Activated CD4-positive, alpha-beta T cell treated with anti-CD3 and anti-CD28 coated beads for 4 hours (primary cell): ENCODE data around the gene GRM7.

Experiments used
- DNase-seq, 2 donors: peaks; one replicate each; pipeline ENCODE4 v3.0.0-alpha.2; 2020

Gene GRM7

DNA sequence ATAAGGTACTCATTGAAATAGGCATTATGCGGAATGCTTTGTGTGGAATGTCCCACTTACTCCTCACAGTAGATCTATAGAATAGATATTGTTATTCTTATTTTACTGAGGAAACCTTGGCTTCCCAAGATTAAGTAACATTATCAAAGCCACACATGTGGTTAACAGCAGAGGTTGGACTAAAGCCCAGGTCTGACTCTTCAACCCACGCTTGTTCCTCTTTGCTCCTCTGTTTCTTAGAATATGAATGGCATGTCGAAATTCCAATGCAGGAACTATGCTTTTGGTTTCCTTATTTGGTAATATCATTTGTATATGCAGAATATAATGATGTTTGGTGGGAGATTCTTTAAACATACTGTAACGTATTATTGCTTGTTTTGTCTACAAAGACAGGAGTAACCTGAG is 821.9 kb downstream of the GRM7 start:
- no peak for DNase-seq

DNA sequence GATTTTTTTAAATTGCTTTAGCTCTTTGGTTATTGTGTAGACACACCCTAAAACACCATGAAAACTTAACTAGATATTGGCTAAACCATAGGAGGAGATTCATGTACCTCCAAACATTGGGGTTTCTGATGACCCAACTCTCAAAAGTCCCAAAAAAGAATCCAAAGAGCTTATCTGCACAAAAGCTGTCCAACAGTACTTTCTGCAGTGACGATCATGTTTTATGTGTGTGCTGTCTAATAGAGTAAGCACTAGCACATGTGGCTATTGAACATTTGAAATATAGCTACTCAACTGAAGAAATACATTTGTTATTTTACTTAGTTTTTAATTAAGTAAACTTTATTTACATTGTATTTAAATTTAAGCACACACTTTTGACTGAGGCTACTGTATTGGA is 822.5 kb downstream of the GRM7 start:
- DNase-seq: no peak

DNA sequence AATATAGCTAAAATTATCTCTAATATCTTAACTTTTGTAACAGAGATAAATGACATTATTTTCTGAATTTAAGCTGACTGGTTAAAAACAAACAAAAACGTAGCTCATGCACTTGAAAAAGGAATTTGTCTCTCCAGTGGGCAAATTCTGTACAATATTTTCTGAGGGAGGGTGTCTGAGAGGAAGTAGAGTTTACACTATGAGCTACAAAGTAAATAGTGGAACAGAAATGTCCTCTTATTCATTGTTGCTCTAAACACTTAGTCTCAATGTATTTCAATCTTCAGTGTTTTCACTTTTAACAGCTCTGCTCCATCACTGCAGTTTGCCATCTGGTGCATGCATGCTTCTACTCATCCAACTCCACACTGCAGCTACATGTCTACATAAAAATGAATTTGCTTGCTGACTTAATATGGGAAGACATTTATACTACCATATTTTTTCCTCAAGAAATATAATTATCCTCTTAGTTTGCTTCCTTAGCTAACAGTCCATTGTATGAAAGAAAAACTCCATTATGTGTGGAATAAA is 823.3 kb downstream of the GRM7 start:
- DNase-seq: no peak

DNA sequence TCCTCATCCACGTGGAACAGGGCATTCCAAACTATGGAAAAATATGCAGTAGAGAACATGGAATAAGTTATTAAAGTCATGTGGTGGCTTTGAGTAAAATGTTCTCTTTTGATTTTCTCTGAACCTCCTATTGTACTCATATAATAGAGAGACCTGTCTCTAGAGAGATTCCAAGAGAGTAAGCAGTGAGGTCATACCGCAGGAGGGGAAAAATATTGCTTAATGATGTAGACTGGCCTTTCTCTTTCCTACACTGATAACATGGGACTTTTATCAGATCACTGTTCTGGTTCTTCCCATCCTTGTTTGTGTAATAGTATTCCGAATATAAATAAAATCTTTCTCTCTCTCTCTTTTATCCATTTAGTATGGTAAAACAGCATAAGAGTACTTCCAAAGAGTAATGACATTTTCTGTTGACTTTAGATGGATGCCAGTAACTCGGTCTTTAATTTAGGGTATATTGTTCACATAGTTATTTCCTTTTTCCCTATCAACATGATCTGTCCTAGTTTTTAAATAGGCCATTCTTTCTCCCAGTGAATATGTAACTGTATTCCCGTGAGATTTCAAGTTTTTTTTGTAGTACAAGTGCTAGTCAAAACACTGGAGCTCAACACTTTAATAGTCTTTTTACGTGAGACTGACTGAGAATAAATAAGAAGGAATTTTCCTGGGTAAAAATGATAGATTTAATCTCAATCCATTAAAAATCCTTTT is 826.7 kb downstream of the GRM7 start:
- no peak for DNase-seq

DNA sequence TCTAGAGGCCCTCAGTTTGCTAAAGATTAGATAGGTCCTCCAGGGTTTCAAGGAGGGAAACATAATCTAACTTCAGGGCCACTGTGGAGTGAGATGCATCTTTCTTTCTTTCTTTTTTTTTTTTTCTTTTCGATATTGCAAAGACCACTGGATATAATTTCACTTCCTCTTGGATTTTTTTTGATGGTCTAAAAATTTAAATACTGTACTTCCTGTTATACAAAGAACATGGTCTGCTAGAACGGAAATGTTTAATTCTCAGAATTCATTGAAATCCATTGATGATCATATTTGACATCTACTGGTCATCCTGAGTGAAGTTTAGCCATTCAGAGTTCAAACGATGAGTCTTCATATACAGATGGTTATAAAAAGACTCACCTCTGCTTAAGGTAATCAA is 832.0 kb downstream of the GRM7 start:
- no peak for DNase-seq

DNA sequence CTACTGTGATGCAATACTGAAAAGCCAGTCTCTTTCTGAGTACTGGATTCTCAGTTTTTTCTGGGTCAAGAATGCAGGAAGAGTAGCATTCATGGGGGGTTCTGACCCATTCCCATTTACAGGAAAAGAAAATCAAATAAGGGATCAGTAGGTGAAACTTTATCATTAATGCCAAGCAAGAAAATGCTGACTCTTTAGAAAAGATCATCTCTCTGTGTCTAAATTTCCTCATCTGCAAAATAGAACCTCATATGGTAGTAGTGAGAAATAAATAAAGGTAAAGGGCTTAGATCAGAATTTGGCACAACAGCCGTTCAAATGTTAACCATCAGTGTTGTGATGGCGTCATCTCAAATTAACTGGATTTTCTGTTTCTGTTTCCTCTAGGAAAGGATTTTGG is 833.1 kb downstream of the GRM7 start:
- DNase-seq: no peak

DNA sequence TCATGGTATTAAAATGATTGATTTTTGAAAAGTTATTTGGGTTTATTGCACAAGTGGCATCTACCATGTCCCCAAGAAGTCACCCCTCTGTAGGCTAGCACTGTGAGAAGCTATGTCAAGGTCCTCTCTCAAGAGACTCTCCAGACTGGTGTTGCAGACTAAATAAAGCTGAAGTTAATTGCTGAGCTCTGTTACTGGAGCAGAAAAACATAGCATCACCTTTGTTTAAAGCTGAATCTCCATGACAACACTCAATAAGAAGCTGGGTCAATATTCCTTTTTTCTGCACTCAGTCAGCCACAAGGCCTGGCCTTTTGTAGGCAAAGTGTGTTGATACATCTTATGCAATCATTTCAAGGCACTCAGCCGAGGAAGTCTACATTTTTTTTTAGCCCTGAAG is 834.1 kb downstream of the GRM7 start:
- DNase-seq: no peak

DNA sequence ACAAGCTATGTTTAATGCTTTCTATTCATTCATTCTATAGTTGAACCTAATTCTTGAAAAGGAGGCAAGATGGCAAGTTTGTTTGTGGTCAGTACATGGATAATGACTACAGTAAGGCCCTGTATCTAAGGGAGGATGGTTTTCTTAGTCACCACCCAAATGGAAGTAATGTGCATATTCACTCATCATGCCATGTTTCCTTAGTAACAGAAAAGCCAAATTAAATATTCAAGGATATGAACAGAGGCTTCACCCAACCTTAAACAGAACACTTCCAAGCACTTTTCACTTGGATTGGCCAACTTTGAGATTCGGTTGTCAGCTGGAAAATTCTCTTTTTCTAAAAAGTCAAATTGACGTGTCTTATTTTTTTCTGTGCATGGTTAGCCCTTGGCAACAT is 835.4 kb downstream of the GRM7 start:
- DNase-seq: no peak

DNA sequence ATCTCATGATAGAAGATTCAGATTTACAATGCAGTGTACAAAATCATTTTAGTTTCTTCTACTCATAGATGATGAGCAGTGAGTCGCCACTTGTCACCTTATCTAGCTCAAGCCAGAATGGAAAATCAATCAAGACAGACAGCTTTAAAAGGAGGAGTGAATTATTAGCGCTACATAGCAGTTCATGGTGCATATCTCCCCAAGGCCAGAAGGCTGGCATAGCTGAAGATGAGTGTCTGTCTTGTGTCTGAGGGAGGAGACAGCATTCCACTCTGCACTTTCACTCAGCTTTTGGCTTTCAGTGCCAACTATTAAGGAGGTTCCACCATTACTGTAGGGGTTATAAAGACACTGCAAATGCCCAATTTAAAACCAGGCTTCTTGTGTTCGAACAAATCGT is 836.6 kb downstream of the GRM7 start:
- DNase-seq: no peak

DNA sequence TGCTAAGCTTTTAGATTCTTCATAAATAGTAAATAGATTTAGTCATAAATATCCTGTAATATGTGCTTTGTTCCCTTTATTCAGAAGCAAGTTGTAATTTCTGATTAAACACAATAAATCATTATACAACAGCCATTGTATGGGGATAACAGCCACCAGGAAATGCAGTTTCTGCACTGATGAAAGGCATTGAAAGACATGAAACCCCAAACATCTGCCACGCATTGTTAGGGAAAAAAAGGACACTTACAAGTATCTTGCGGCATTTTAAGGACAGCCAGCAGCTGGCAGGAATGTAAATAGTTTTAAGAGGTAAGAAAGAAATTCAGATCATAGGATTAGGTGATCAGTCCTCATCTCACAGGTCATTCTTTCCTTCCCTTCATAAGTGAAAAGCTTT is 839.6 kb downstream of the GRM7 start:
- DNase-seq: no peak

DNA sequence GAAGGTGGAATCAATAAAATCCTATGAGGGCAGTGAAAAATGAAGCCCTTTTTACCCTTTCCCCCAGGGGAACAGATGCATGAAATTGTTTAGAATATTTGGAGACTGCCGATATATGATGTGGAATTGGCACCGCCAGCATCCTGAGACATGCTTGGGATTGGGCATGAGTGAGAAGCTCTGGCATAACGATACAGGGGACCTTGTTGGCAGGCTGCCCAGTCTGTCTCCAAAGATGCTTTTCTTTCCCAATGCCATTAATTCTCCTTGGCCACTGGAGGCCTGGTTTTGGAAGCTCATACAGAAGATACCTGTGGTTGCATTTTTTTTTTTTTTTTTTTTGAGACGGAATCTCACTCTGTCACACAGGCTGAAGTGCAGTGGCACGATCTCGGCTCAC is 840.1 kb downstream of the GRM7 start:
- no peak for DNase-seq

DNA sequence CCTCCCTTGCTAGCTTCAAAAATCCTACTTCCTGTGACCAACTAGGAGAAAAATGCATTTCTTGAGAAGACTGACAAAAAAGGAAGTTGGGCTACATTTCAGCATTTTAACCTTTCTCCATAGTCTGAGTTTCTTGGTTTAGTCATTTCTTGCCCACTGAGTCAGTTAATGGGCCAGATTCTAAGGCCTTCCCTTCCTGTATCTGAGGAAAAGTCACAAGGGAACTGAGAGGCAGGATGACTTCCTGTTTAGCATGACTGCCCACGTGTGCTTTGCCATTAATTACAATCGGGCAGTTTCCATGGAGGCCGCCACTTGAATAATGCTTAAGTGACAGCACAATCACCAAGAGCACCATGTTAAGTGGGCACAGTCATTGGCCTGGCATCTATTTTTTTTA is 846.3 kb downstream of the GRM7 start:
- no peak for DNase-seq

DNA sequence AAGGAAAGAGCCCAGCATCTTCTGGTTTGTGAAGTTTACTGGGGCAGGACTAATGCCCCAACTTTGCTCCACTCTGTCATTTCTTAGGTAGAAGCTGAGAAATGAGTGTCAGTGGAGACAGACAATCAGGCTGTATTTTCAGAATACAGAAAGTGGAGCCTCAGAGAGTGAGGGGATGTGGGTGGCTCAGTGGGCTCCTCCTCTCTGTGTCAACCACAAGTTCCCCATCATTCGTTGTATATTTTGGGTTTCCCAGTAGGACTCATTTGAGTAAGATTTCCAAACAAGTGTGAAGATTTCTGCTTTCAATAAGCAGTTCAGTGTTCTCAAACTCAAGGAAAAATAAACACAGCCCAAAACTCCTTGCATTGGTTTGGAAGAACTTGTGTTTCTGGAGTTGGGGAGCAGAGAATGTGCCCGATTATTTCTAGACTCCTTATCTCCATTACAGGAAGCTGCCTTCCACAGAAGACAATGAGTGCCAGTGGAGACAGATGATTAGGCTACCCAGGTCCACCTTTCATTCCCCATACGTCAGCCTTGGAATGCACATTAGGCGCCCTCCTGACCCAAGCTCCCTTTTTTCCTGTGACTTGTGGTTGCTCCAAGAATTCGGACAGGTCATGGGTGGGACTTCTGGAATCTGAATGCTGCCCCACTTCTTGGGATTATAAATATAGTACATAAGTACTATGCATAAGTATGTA is 848.6 kb downstream of the GRM7 start:
- DNase-seq: no peak

DNA sequence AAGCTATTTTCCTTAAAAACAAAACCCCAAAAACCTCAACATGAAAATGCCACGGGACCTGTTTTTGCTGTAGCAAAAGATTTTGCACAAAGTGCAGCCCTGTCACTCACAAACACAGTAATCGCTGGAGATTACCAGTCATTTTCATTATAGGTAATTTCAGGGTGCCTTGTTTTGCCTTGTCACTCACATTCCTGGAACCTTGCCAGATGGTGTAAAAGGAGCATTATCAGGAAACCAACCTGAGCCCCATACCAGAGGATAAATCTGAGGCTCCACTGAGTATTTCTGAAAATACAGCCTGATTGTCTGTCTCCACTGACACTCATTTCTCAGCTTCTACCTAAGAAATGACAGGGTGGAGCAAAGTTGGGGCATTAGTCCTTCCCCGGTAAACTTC is 849.4 kb downstream of the GRM7 start:
- DNase-seq: no peak

DNA sequence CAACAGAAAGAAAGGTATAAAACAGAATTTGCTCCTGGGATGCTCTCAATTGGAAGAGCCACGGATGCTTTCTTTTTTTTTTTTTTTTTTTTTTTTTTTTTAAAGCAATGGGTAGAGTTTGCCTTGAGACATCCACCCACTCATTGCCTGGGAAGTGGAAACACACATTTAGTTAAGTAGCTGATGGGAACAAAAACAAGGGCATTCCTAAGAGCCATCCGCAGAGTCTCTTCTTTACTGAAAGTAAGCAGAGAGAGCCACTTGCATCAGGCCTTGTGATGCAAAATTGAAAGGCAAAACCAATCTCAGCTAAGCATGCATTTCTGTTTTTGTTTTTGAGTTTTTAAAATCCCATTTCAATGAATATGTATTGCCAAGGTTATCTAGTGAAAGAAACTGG is 852.8 kb downstream of the GRM7 start:
- DNase-seq: no peak

DNA sequence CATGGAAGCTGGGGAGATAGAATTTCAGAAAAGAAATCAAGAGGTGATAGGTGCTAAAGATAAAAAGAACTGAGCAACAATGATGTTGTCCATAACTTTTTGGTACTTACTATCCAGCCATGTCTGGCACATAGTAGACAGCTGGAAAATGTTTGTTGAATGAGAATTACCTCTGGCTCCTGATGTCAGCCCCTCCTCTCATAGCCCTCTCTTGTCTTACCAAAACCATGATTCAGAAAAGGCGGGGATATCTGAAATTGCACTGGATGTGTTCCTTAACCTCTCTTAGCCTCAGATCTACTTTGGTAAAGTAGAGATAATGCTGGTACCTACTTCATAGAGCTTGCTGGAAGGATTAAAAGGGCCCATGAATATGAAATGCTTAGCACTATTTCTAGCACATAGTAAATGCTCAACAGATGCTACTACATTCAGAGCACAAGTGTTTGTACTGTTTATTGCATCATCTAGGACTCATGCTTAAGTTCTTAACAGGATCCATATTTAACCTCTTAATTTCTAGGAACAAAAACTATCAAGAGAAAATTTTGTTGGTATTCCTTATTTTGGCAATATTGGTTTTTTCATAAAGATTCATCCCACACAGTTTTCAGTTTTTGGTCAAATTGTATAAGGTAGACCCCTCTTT is 859.9 kb downstream of the GRM7 start:
- DNase-seq: no peak

DNA sequence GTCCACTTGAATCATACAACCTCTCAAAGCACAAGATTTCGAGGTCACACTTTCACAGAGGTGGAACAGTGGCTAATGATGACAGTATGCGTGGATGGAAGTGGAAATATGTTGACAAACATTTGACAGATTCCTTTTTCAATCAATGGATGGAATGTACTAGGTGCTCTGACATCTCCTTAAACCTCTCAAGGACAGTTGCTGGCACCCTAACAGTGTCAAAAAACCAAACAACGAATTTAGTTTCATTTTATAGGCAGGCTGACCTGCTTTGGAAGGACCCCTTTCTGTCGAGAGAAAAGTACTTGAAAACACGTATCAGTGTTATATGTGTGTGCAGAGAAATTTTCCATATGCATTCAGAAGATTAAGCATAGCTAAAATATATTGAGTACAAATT is 861.0 kb downstream of the GRM7 start:
- no peak for DNase-seq

DNA sequence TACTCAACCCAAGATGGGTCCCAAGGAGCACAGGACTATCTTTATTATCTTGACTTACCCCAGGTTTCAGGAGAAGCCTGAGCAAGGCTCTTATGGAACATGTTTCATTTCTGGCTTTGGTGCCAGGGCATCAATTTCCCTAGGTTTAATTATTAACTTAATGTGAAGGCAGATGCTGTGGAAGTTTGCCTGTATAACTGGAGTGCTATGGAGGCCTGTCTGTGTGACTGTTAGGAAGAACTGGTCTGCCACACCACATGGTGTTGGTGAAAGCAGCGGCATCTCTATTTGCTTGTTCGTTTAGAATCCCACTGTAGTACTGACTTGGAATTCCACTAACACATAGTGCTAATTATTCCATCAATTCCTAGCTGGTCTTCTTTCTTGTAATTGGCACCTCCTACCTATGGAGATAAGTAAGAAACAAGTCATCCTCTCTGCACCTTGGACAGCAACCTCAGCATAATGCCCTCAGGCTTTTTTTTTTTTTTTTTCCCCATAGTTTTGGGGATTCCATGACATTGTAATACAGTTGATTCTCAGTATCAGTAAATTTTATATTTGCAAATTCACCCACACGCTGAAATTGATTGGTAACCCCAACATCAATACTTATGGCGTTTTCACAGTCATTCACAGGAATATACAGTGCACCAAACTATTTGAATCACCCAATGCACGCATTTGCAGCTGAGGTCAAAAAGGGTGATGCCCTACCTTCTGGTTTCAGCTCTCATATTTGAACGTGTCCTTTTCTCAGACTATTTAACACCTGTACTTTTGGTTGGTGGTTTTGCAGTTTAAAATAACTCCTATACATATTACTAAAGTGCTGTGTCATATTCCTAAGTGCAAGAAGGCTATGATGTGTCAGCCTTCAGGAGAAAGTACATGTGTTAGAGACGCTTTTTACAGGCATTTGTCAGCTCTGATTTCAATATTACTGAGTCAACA is 867.9 kb downstream of the GRM7 start:
- no peak for DNase-seq

DNA sequence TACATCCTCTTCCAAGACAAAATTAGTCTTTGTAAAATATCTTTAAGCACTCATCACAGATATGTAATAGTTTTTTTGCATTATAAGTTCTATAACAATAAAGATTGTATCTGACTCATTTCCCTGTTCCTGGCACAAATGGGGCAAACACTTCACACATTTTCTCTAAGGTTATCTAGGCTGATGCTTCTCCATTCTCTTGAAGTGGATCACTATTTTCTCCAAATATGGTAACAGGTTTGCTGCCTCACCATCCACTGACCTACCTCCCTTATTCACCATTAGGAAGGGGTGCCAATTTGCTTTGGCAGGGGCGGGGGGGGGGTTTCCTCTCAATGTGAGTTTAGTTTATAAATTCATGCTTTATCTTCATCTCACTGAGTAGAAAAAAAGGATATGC is 873.0 kb downstream of the GRM7 start:
- no peak for DNase-seq

DNA sequence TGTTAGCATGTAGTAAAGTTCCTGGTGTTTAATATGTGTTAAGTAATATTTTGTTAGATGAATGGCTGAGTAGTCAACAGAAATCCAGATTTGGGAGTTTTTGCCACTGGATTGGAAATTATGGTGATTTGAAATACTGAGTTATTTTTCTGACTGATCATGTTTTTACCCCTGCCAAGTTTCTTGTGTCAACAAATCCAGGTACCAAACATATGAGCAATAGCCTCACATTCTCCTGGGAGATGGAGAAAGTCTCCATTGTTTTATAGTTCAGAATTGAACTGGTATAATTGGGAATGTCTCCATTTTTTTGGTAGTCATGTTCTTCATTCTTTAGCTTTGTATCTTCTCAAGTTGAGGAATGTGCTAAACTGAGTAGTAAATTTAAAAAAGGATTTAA is 873.5 kb downstream of the GRM7 start:
- no peak for DNase-seq

DNA sequence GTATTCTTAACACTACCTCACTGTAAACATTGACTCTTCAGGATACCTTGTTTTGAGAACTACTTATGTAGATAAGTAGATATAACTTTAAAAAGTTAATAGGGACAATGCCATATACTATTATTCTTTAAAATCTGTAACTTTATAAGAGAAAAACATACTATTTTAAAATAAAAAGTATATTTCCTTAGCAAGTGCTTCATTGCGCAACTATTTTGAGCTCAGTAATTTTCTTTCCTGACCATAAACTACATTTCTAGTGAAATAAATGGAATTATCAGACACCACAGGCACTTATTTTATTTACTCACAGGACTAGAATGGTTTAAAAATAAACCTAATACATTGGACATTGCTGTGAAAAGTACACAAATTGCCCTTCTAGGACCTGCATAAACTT is 876.3 kb downstream of the GRM7 start:
- DNase-seq: no peak

DNA sequence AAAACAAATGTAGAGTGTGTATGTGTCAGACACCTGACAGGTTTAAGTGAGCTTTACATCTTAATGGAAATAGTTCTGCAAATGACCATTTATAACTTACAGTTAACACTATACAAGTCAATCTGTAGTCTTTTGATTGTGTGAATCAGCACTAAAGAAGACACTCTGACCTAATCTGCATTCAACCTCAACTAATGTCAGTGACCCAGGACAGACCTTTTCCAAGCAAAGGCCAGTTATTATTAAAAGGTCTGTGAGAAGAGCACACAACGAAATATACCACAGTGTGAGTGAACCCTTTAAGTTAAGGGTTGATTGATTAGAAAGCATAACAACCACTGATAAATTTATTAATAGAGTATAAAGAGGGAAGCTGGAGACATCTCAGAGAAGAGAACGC is 878.8 kb downstream of the GRM7 start:
- no peak for DNase-seq

DNA sequence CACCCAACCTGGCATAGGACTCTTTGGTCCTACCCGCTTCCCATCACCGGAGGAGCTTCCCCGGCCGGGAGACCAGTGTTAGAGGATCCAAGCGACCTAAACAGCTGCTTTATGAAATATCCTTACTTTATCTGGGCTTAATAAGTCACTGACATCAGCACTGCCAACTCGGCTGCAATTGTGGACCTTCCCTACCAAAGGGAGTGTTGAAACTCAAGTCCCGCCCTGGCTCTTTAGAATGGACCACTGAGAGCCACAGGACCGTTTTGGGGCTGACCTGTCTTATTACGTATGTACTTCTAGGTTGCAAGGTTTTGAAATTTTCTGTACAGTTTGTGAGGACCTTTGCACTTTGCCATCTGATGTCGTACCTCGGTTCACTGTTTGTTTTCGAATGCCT is 879.5 kb downstream of the GRM7 start:
- DNase-seq: no peak
